RWPE1 (cell line): ENCODE results near the gene PLET1.

Experiments
- CTCF ChIA-PET: fragments of 350-600 bp; sonication (Branson Sonifier 250); formaldehyde crosslinking; extraction: SDS; loops from one replicate; lab custom pipeline; 2021; lab: Yijun Ruan, JAX
- POLR2A ChIA-PET: fragments of 400-600 bp; formaldehyde crosslinking; extraction: SDS; loops from one replicate; lab custom pipeline; 2020; ENCODE audit warnings: antibody characterized with exemption; ENCODE audit not compliant: low non-redundant PET; lab: Yijun Ruan, JAX
- DNase-seq: peaks from one replicate; pipeline ENCODE4 v3.0.0; 2012; ENCODE audit warnings: low spot score
- H3K27ac ChIP-seq: fragments of 450-650 bp; 2 replicates; pipeline ENCODE4 v1.5.1; 2017
- TF ChIP-seq, protein P1 (sequence below): fragments of 450-650 bp; conservative IDR thresholded peaks from 2 replicates; pipeline ENCODE4 v1.5.1; 2017; ENCODE audit warnings: low read depth, mild to moderate bottlenecking

Gene PLET1

DNA sequence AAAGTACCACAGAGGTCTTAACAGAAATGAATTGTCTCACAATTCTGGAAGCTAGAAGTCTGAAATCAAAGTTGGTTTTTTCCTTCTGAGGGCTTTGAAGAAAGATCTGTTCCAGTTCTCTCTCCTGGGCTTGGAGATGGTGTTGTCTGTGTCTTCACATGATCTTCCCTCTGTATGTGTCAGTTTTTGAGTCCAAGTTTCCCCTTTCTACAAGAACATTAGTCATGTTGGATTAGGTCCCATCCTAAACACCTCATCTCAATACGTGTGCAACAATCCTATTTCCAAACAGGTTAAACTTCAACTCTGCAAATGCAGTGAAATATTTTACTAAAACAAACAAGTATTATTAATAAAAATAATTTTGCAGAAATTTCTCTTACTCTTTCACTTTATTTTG is 37.5 kb downstream of the PLET1 start:
- CTCF ChIA-PET: interaction anchor here (0.8 kb wide), 1 partner anchor 57 kb away, joined by 8 read pairs; no protein-coding TSS in a partner anchor
- TF ChIP-seq, protein P1, sequence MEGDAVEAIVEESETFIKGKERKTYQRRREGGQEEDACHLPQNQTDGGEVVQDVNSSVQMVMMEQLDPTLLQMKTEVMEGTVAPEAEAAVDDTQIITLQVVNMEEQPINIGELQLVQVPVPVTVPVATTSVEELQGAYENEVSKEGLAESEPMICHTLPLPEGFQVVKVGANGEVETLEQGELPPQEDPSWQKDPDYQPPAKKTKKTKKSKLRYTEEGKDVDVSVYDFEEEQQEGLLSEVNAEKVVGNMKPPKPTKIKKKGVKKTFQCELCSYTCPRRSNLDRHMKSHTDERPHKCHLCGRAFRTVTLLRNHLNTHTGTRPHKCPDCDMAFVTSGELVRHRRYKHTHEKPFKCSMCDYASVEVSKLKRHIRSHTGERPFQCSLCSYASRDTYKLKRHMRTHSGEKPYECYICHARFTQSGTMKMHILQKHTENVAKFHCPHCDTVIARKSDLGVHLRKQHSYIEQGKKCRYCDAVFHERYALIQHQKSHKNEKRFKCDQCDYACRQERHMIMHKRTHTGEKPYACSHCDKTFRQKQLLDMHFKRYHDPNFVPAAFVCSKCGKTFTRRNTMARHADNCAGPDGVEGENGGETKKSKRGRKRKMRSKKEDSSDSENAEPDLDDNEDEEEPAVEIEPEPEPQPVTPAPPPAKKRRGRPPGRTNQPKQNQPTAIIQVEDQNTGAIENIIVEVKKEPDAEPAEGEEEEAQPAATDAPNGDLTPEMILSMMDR: no peak
- H3K27ac ChIP-seq: no peak overlapping the region
- no peak for DNase-seq
- POLR2A ChIA-PET: no interaction called here

DNA sequence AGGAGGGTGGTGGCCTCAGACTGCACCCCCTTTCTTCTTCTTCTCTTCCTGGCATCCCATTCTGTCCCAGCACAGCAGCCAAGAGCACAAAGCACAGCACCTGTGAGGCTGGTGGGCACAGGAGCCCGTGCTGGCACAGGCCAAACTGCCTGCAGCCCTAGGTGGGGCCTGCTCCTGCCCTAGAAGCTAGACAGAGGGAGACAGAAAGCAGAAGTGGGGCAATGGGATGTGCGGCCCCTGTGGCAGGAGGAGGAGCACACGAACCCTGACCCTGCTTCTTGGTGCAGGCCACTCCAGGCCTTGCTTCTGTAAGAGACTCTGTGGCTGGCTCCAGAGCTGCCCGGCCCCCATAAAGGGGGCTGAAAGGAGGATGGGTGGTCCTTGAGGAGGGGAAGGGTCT is 38.4 kb downstream of the PLET1 start:
- H3K27ac ChIP-seq: 0 out of 2 replicates have a peak overlapping the region, but pooled peaks have one; percentile 23
- no peak for DNase-seq
- TF ChIP-seq, protein P1: no peak
- ChIA-PET CTCF (interaction anchor here (0.7 kb wide), 1 partner anchor 135 kb away, joined by 4 read pairs; no protein-coding TSS in a partner anchor), POLR2A (no interaction called here)

DNA sequence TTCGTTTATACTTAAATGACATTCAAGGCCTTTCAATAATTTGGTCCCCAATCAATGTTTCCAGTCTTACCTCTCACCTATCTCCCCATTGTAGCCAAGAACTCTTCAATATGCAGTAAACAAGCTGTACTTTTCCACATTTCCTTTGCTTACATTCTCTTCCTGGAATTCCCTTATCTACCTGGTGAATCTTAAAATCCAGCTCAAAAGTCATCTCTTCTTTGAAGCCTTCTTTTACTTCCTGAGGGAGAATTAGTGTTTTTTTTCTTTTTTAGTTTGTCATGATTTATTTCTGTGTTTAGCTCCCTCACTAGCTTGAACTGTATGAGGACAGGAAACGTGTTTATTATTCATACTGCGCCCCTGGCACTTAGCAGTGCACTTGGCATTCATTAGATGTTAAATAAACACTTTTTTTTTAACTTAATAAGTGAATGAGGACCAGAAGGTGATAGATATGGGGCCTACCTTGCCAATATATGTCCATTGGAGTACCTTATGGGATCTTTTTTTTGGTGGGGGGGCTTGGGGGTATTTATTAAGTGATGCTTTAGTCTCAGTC is 39.3 kb downstream of the PLET1 start:
- no peak overlapping the region for H3K27ac ChIP-seq
- TF ChIP-seq, protein P1: no peak
- no peak for DNase-seq
- POLR2A ChIA-PET: no interaction called here
- CTCF ChIA-PET: interaction anchor here (0.7 to 3.0 kb wide), 2 partner anchors 59 to 134 kb away, joined by 4 to 32 read pairs; no protein-coding TSS in a partner anchor

DNA sequence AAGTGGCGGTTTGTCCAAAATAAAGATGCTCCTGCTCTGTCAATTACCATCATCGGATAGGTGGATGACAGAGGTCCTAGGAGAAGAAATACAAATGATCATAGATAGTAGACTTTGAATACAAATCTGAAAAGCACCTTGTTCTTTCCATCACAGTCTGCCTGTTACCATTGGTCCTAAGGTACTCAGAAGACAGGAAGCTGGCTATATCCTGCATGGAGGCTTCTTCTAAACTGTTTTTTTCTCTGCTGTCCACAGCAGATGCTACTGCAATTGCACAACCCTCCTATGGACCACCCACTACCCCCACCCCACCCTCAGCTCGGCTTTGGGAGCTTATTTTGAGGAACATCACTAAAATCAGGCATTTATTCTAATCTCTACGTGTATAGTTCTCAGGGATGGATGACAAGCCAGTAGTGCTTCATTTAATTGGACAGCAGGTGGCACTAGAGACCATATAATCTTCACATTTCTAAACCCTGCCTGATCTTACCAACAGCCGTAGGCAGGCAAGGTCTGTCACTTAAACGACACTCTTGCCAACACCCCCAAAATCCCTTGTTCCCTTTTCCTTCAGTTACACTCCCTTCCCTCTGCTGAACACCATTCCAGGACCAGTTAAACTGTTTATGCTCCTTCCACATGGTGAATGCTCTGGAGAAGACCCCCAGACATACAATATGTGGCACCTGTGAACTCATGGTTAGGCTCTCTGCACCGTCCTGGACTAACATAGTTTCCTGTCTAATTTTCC is 41.0 kb downstream of the PLET1 start:
- TF ChIP-seq, protein P1: peak; percentile 77
- ChIA-PET CTCF (interaction anchor here (0.6 to 3.0 kb wide), 6 partner anchors 17 to 1070 kb away, joined by 4 to 32 read pairs (median 6); no protein-coding TSS in a partner anchor), POLR2A (interaction anchor here (0.6 kb wide), 1 partner anchor 61 kb away, joined by 9 read pairs; no protein-coding TSS in a partner anchor)
- H3K27ac ChIP-seq: no peak overlapping the region
- peak; percentile 62 for DNase-seq

DNA sequence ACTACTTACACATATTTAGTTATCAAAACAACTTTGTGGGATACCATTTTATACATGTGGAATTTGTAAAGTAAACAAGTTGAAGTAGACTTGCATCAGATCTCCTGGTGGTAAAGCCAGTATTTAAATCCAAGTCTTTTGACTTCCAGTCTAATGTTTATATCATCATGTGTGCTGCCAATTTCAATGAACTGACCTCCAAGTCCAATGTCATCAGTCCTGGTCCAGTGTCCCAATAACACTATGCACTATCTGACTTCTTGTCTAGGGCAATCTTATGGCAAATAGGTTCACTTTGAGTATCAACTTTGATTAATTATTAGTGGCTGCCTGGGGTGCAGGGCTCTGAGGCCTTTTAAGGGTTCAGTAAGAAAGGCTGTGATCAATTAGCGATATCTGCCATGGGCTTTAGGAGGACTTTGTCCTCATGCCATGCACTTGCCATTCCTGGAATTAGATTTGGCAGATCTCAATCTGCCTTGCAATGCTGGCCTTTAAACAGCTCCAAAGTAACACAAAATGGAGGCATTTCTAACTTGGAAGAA is 44.0 kb downstream of the PLET1 start:
- no peak for DNase-seq
- CTCF ChIA-PET: interaction anchor here (0.6 kb wide), 1 partner anchor 1042 kb away, joined by 5 read pairs; no protein-coding TSS in a partner anchor
- H3K27ac ChIP-seq: no peak overlapping the region
- TF ChIP-seq, protein P1: no peak
- POLR2A ChIA-PET: no interaction called here

DNA sequence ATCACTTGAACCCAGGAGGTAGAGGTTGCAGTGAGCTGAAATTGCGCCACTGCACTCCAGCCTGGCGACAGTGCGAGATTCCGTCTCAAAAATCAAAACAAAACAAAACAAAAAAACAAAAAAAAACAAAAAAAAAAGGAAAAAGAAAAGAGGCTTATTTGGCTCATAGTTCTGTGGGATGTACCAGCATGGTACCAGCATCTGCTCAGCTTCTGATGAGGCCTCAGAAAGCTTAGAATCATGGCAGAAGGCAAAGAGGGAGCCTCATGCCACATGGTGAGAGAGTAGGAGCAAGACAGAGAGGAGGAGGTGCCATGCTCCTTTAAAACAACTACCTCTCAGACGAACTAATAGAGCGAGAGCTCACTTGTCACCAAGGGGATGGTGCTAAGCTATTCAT is 45.0 kb downstream of the PLET1 start:
- ChIA-PET CTCF (interaction anchor here (0.7 to 1.0 kb wide), 3 partner anchors 65 to 225 kb away, joined by 3 to 10 read pairs (median 3); no protein-coding TSS in a partner anchor), POLR2A (no interaction called here)
- no peak for DNase-seq
- TF ChIP-seq, protein P1: no peak
- no peak overlapping the region for H3K27ac ChIP-seq
